ENCODE results near the gene ARRDC4.

ARRDC4 gene

GRCh38 chr15:97998307-97999071, 38.0 kb downstream of the ARRDC4 start:
- no peak overlapping the region for H3K27ac ChIP-seq
- no peak for TF ChIP-seq ZFX (IDR thresholded peaks at IDR 0.05; ENCODE audit: borderline replicate concordance)
- TF ChIP-seq CTCF (IDR thresholded peaks at IDR 0.05), result no peak

- H3K27ac ChIP-seq, result no peak overlapping the region
- TF ChIP-seq CTCF (IDR thresholded peaks at IDR 0.05) (no peak), ZFX (IDR thresholded peaks at IDR 0.05; ENCODE audit: borderline replicate concordance) (no peak)
These were observed 40.0 kb downstream of the ARRDC4 start for GRCh38 chr15:98000249-98001203.

GRCh38 chr15:98001663-98002194, 41.2 kb downstream of the ARRDC4 start:
- TF ChIP-seq CTCF (IDR thresholded peaks at IDR 0.05) (no peak), ZFX (IDR thresholded peaks at IDR 0.05; ENCODE audit: borderline replicate concordance) (no peak)
- no peak overlapping the region for H3K27ac ChIP-seq

GRCh38 chr15:98002419-98002818, 41.9 kb downstream of the ARRDC4 start:
- TF ChIP-seq CTCF (IDR thresholded peaks at IDR 0.05), result no peak
- no peak for TF ChIP-seq ZFX (IDR thresholded peaks at IDR 0.05; ENCODE audit: borderline replicate concordance)
- H3K27ac ChIP-seq, result no peak overlapping the region

- TF ChIP-seq CTCF (IDR thresholded peaks at IDR 0.05) (no peak), ZFX (IDR thresholded peaks at IDR 0.05; ENCODE audit: borderline replicate concordance) (no peak)
- no peak overlapping the region for H3K27ac ChIP-seq
These were observed 42.4 kb downstream of the ARRDC4 start for GRCh38 chr15:98002866-98003265.

GRCh38 chr15:98003518-98003917, 43.0 kb downstream of the ARRDC4 start:
- H3K27ac ChIP-seq, result no peak overlapping the region
- TF ChIP-seq ZFX (IDR thresholded peaks at IDR 0.05; ENCODE audit: borderline replicate concordance), result no peak

- no peak for TF ChIP-seq ZFX (IDR thresholded peaks at IDR 0.05; ENCODE audit: borderline replicate concordance)
- TF ChIP-seq CTCF (IDR thresholded peaks at IDR 0.05), result no peak
- no peak overlapping the region for H3K27ac ChIP-seq
These were observed 43.5 kb downstream of the ARRDC4 start for GRCh38 chr15:98003996-98004395.

All from 22Rv1 (cell line).